ENCODE results near the gene ZFPM1. TPM values are rescaled to one million over a fixed set of nuclear protein-coding genes. Genes with fewer than 3 reads are reported as not detected.

ZFPM1 gene
- total RNA-seq, 4 donors from 2014 or later = 0.50 to 4.0 (median 1.3) TPM

DNA sequence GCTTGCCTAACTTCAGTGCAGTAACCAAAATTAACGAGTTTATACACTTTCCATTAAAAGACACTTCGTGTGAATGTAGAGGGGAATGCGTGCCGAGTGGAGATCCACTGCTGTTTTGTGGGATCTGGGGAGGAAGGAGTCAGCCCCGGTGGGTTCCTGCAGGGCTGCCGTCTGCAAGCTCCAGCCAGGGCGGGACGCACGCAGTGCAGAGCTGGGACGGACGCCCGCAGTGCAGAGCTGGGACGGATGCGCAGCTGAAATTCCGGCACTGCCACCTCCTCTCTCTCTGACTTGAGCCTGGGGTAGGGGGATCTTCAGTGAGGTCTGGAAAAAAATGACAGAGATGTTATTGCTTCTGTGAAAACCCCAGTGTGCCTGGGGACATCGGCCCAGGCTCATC, 100.7 kb downstream of the ZFPM1 start:
- ATAC-seq (ENCODE audit: low FRiP score) (no peak), DNase-seq (ENCODE audit: low spot score) (no peak)
- TF ChIP-seq, protein P1, sequence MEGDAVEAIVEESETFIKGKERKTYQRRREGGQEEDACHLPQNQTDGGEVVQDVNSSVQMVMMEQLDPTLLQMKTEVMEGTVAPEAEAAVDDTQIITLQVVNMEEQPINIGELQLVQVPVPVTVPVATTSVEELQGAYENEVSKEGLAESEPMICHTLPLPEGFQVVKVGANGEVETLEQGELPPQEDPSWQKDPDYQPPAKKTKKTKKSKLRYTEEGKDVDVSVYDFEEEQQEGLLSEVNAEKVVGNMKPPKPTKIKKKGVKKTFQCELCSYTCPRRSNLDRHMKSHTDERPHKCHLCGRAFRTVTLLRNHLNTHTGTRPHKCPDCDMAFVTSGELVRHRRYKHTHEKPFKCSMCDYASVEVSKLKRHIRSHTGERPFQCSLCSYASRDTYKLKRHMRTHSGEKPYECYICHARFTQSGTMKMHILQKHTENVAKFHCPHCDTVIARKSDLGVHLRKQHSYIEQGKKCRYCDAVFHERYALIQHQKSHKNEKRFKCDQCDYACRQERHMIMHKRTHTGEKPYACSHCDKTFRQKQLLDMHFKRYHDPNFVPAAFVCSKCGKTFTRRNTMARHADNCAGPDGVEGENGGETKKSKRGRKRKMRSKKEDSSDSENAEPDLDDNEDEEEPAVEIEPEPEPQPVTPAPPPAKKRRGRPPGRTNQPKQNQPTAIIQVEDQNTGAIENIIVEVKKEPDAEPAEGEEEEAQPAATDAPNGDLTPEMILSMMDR (IDR thresholded peaks at IDR 0.05) = no peak

DNA sequence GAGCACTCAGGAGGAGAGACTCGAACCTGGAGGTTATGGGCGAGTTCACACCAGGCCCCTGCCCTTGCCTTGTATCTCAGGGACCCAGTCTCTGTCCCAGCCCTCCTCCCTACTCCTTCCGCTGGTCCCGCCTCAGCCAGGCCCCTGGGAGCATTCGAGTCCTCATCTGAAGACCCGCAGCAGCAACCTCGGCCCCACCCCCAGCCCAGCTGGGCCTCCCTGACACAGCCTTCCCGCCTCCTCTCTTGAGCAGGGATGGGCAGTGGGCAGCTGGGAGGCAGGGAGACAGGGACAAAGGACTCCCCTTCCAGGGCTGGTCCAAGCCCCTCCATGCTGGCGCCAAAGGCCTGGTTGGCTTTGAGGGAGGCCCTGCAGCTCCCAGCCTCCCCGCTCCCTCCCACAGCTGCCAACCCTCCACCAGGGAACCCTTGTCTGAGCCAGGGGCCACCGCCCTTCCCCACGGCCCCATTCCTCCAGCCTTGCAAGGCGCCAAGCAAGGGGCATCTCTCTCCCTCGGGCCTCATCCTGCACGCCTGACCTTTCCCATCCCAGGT, 101.7 kb downstream of the ZFPM1 start:
- DNase-seq (ENCODE audit: low spot score) (no peak), ATAC-seq (ENCODE audit: low FRiP score) (no peak)
- TF ChIP-seq, protein P1 (IDR thresholded peaks at IDR 0.05) = no peak

GRCh38 chr16:88556294-88556988, 103.4 kb downstream of the ZFPM1 start:
- ATAC-seq (ENCODE audit: low FRiP score) = no peak
- DNase-seq (ENCODE audit: low spot score) = no peak
- TF ChIP-seq, protein P1 (IDR thresholded peaks at IDR 0.05) = no peak

DNA sequence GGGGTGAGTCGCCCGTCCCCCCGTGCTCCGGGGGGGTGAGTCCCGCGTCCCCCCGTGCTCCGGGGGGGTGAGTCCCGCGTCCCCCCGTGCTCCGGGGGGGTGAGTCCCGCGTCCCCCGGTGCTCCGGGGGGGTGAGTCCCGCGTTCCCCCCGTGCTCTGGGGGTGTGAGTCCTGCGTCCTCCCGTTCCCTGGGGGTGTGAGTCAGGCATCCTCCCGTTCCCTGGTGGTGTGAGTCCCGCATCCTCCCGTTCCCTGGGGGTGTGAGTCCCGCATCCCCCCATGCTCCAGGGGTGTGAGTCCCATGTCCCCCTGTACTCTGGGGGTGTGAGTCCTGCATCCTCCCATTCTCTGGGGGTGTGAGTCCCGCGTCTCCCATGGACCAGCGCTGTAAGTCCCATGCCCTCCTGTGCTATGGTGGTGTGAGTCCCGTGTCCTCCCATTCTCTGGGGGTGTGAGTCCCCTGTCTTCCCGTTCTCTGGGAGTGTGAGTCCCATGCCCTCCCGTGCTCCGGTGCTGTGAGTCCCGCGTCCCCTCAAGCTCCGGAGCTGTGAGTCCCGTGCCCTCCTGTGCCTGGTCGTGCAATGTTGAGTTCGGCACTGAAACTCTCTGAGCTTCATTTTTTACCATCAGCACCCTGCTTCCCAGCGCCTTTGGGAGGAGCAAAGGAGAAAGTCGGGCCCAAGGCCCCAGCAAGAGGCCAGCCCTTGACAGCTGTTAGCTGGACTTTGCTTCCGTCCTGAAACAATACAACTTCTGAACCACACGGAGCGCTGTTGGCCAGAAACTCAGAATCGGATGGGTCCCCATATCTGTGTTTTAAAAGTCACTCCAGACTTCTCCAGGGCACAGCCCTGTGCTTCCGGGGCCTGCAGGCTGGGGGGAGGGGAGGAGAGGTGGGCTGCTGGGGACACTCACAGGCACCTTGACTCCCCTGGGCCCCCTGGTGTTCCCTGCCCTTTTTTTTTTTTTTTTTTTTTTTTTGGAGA, 105.7 kb downstream of the ZFPM1 start:
- TF ChIP-seq, protein P1 (IDR thresholded peaks at IDR 0.05) = no peak
- DNase-seq (ENCODE audit: low spot score) (no peak), ATAC-seq (ENCODE audit: low FRiP score) (no peak)

DNA sequence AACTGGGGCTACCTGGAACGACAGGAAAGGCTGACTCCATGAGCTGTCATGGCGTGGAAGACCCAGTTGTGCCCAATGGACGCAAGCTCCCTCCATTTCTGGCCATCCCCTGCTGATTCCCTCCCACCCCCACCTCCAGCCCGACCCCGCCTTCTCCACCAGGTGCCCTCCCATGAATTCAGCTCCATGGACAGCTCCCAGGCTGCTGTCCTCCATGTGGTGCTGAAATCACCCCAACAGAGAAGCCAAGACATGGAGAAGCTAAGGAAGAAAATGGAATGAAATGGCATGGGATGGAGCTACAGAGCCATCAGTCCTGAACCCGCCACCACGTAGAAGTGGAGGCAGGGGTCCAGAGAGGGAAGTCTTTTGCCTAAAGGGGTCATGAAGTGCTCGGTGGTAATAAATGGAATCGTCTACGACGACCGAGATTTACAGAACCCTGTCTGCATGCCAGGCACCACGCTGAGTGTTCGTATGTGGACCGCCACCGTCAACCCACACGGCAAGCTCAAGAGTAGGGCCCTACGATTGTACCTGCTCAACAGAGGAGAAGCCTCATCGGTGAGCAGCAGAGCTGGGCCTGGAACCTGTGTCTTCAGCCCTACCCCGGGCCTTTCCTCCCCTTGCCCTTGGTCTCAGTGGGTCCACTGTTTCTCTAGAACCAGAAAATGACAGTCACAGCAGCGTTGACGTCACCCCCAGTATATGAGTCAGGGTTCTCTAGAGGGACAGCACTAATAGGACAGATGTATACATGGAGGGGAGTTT, 107.8 kb downstream of the ZFPM1 start:
- ATAC-seq (ENCODE audit: low FRiP score) (no peak), DNase-seq (ENCODE audit: low spot score) (no peak)
- TF ChIP-seq, protein P1 (IDR thresholded peaks at IDR 0.05) = no peak

- ATAC-seq (ENCODE audit: low FRiP score) (no peak), DNase-seq (ENCODE audit: low spot score) (no peak)
- TF ChIP-seq, protein P1 (IDR thresholded peaks at IDR 0.05) = no peak
These were observed 108.6 kb downstream of the ZFPM1 start for GRCh38 chr16:88561485-88562359.
